Mesendoderm (in vitro differentiated cells): ENCODE data around the gene FOXL2.

ENCODE experiments used
- DNase-seq: peaks from one replicate; pipeline ENCODE4 v3.0.0; 2013
- H2AK5ac ChIP-seq: 2 replicates; pipeline ENCODE4 v1.6.1; 2013; ENCODE audit warnings: low read length, inconsistent platforms
- H2BK120ac ChIP-seq: 2 replicates; pipeline ENCODE4 v1.6.1; 2013; ENCODE audit warnings: low read depth, mild to moderate bottlenecking, low read length, moderate library complexity, mixed read lengths
- H2BK15ac ChIP-seq: replicated peaks from 2 replicates; pipeline ENCODE4 v1.6.1; 2013; ENCODE audit warnings: low read depth, mild to moderate bottlenecking, moderate library complexity
- H2BK5ac ChIP-seq: 2 replicates; pipeline ENCODE4 v1.6.1; 2013; ENCODE audit warnings: low read length, inconsistent platforms
- H3K18ac ChIP-seq: 2 replicates; pipeline ENCODE4 v1.6.1; 2013; ENCODE audit warnings: mild to moderate bottlenecking, low read length, mixed read lengths
- H3K23ac ChIP-seq: one replicate; pipeline ENCODE4 v1.6.1; 2013; ENCODE audit warnings: low read length
- H3K27ac ChIP-seq: 2 replicates; pipeline ENCODE4 v1.5.1; 2013; ENCODE audit warnings: low read depth, mild to moderate bottlenecking, inconsistent platforms, low read length, moderate library complexity
- H3K27me3 ChIP-seq: 2 replicates; pipeline ENCODE4 v1.6.1; 2013; ENCODE audit warnings: low read length, control low read depth, mild to moderate bottlenecking, inconsistent platforms; ENCODE audit not compliant: insufficient read depth, poor library complexity
- H3K36me3 ChIP-seq: 2 replicates; pipeline ENCODE4 v1.6.1; 2013; ENCODE audit warnings: low read length, inconsistent platforms; ENCODE audit not compliant: control insufficient read depth, insufficient read depth
- H3K4ac ChIP-seq: one replicate; pipeline ENCODE4 v1.6.1; 2013; ENCODE audit warnings: low read depth, mild to moderate bottlenecking, low read length, moderate library complexity
- H3K4me1 ChIP-seq: 2 replicates; pipeline ENCODE4 v1.6.1; 2013; ENCODE audit warnings: low read depth, low read length, inconsistent platforms; ENCODE audit not compliant: control insufficient read depth
- H3K4me2 ChIP-seq: 2 replicates; pipeline ENCODE4 v1.6.1; 2013; ENCODE audit warnings: low read length
- H3K4me3 ChIP-seq: 2 replicates; pipeline ENCODE4 v1.5.1; 2013; ENCODE audit warnings: mild to moderate bottlenecking, low read length
- H3K56ac ChIP-seq: one replicate; pipeline ENCODE4 v1.6.1; 2013; ENCODE audit warnings: low read length
- H3K79me1 ChIP-seq: 2 replicates; pipeline ENCODE4 v1.6.1; 2013; ENCODE audit warnings: low read length, inconsistent platforms
- H3K79me2 ChIP-seq: 2 replicates; pipeline ENCODE4 v1.6.1; 2013; ENCODE audit warnings: mild to moderate bottlenecking, low read length; ENCODE audit not compliant: control insufficient read depth, insufficient read depth
- H3K9ac ChIP-seq: 2 replicates; pipeline ENCODE4 v1.6.1; 2013; ENCODE audit warnings: low read length, inconsistent platforms
- H4K5ac ChIP-seq: one replicate; pipeline ENCODE4 v1.6.1; 2013; ENCODE audit warnings: low read length
- H4K8ac ChIP-seq: one replicate; pipeline ENCODE4 v1.6.1; 2013; ENCODE audit warnings: low read depth, mild to moderate bottlenecking, control low read depth, low read length, moderate library complexity
- WGBS: extraction: QIAGEN DNeasy Blood & Tissue Kit; methylation state at CpG from one replicate; pipeline ENCODE4 v1.1.7; 2013; ENCODE audit warnings: low lambda C conversion rate, missing lambda C conversion rate; ENCODE audit not compliant: insufficient coverage; ENCODE audit errors: extremely low coverage; 5-methylcytosine and 5-hydroxymethylcytosine counted together

Gene FOXL2

GRCh38 chr3:138937690-138938055, 9.3 kb downstream of the FOXL2 start:
- Histone ChIP-seq H3K79me1 (no peaks in the 10 kb centered on the region), H3K27me3 (peaks cover 49% of the 10 kb centered on the region), H3K23ac (no peak overlapping the region), H4K8ac (no peak overlapping the region), H4K5ac (no peak overlapping the region), H3K4me2 (peak overlapping the region; percentile 32), H3K4me1 (peaks cover 3% of the 10 kb centered on the region), H3K4ac (no peak overlapping the region), H3K18ac (no peak overlapping the region), H3K36me3 (no peaks in the 10 kb centered on the region), H3K56ac (peak overlapping the region; percentile 35), H3K9ac (peak overlapping the region; percentile 17), H3K27ac (no peak overlapping the region), H3K79me2 (no peaks in the 10 kb centered on the region), H2BK15ac (no peak overlapping the region), H2AK5ac (no peak overlapping the region), H3K4me3 (no peak overlapping the region), H2BK5ac (no peak overlapping the region), H2BK120ac (no peak overlapping the region)
- whole genome bisulfite sequencing, result no CpG with 5 or more reads among the region's 29 CpGs
- no peak for DNase-seq

- Histone ChIP-seq H3K18ac (no peak overlapping the region), H2BK15ac (no peak overlapping the region), H3K56ac (peak overlapping the region; percentile 73), H3K27me3 (peaks cover 43% of the 10 kb centered on the region), H3K36me3 (no peaks in the 10 kb centered on the region), H3K23ac (no peak overlapping the region), H2BK5ac (no peak overlapping the region), H3K79me1 (no peaks in the 10 kb centered on the region), H3K79me2 (no peaks in the 10 kb centered on the region), H2AK5ac (no peak overlapping the region), H2BK120ac (no peak overlapping the region), H4K5ac (no peak overlapping the region), H3K27ac (no peak overlapping the region), H4K8ac (no peak overlapping the region), H3K9ac (peak overlapping the region; percentile 17), H3K4ac (no peak overlapping the region), H3K4me3 (no peak overlapping the region), H3K4me1 (peaks cover 3% of the 10 kb centered on the region), H3K4me2 (peak overlapping the region; percentile 32)
- WGBS, result no CpG with 5 or more reads among the region's 45 CpGs
- DNase-seq, result no peak
These were observed 9.9 kb downstream of the FOXL2 start for GRCh38 chr3:138936741-138937689.

- H2AK5ac ChIP-seq, result no peak overlapping the region
- peak; percentile 82 for DNase-seq
- peaks cover 40% of the 10 kb centered on the region for H3K27me3 ChIP-seq
- H3K4me1 ChIP-seq, result peaks cover 3% of the 10 kb centered on the region
- no peak overlapping the region for H3K23ac ChIP-seq
- peak overlapping the region; percentile 73 for H3K4me2 ChIP-seq
- no peak overlapping the region for H2BK15ac ChIP-seq
- no peaks in the 10 kb centered on the region for H3K36me3 ChIP-seq
- H3K27ac ChIP-seq, result no peak overlapping the region
- no peak overlapping the region for H3K4ac ChIP-seq
- H3K79me2 ChIP-seq, result no peaks in the 10 kb centered on the region
- peak overlapping the region; percentile 41 for H3K9ac ChIP-seq
- no peak overlapping the region for H2BK5ac ChIP-seq
- H3K4me3 ChIP-seq, result no peak overlapping the region
- no peaks in the 10 kb centered on the region for H3K79me1 ChIP-seq
- H3K56ac ChIP-seq, result peak overlapping the region; percentile 81
- no peak overlapping the region for H3K18ac ChIP-seq
- no peak overlapping the region for H2BK120ac ChIP-seq
- no CpG with 5 or more reads among the region's 58 CpGs for WGBS
- H4K5ac ChIP-seq, result no peak overlapping the region
- no peak overlapping the region for H4K8ac ChIP-seq
These were observed 10.8 kb downstream of the FOXL2 start for GRCh38 chr3:138935863-138936740.

GRCh38 chr3:138935505-138935862, 11.5 kb downstream of the FOXL2 start:
- DNase-seq, result no peak
- Histone ChIP-seq H3K23ac (no peak overlapping the region), H3K79me2 (no peaks in the 10 kb centered on the region), H3K56ac (no peak overlapping the region), H3K9ac (no peak overlapping the region), H3K4ac (no peak overlapping the region), H3K4me1 (peaks cover 3% of the 10 kb centered on the region), H3K36me3 (no peaks in the 10 kb centered on the region), H4K5ac (no peak overlapping the region), H3K18ac (no peak overlapping the region), H2BK5ac (no peak overlapping the region), H3K4me3 (no peak overlapping the region), H2BK120ac (no peak overlapping the region), H3K27me3 (peaks cover 35% of the 10 kb centered on the region), H3K79me1 (no peaks in the 10 kb centered on the region), H2BK15ac (no peak overlapping the region), H4K8ac (no peak overlapping the region), H3K27ac (no peak overlapping the region), H3K4me2 (no peak overlapping the region), H2AK5ac (no peak overlapping the region)
- 100% methylated on average over 3 of the region's 7 CpGs for WGBS

GRCh38 chr3:138933981-138934691, 12.8 kb downstream of the FOXL2 start:
- no peak overlapping the region for H3K27ac ChIP-seq
- no peak for DNase-seq
- H3K36me3 ChIP-seq, result no peaks in the 10 kb centered on the region
- peaks cover 3% of the 10 kb centered on the region for H3K4me1 ChIP-seq
- H3K79me2 ChIP-seq, result no peaks in the 10 kb centered on the region
- H2BK5ac ChIP-seq, result no peak overlapping the region
- no peak overlapping the region for H3K56ac ChIP-seq
- peaks cover 26% of the 10 kb centered on the region for H3K27me3 ChIP-seq
- no peak overlapping the region for H3K18ac ChIP-seq
- no peak overlapping the region for H2BK15ac ChIP-seq
- no peak overlapping the region for H3K4ac ChIP-seq
- no peak overlapping the region for H3K4me2 ChIP-seq
- no peak overlapping the region for H4K5ac ChIP-seq
- no peak overlapping the region for H3K23ac ChIP-seq
- no peak overlapping the region for H2BK120ac ChIP-seq
- H4K8ac ChIP-seq, result no peak overlapping the region
- no CpG with 5 or more reads among the region's 3 CpGs for WGBS
- no peaks in the 10 kb centered on the region for H3K79me1 ChIP-seq
- H2AK5ac ChIP-seq, result no peak overlapping the region
- H3K9ac ChIP-seq, result no peak overlapping the region
- H3K4me3 ChIP-seq, result no peak overlapping the region
